ENCODE results near the gene CEP192.
A peak's percentile ranks its signal among the peaks of the same experiment; 100 is the strongest.
"Not testable (repeated sequence)": the region's sequence is repeated elsewhere in the genome, so short reads cannot be mapped to it uniquely, and the experiment has no call there.

CEP192 gene

GRCh38 chr18:13086906-13087305 lies 95.7 kb downstream of the CEP192 start:
- no peak overlapping the region for H3K4me3 ChIP-seq (ENCODE audit: low read length)
- no peak for DNase-seq (ENCODE audit: low read depth, low spot score)

- DNase-seq (ENCODE audit: low read depth, low spot score) = no peak
- H3K4me3 ChIP-seq (ENCODE audit: low read length) = no peak overlapping the region
These were observed 104.3 kb downstream of the CEP192 start for GRCh38 chr18:13095466-13095865.

GRCh38 chr18:13096232-13096631 lies 105.1 kb downstream of the CEP192 start:
- no peak for DNase-seq (ENCODE audit: low read depth, low spot score)
- H3K4me3 ChIP-seq (ENCODE audit: low read length) = no peak overlapping the region

GRCh38 chr18:13096719-13097118 lies 105.6 kb downstream of the CEP192 start:
- no peak overlapping the region for H3K4me3 ChIP-seq (ENCODE audit: low read length)
- no peak for DNase-seq (ENCODE audit: low read depth, low spot score)

GRCh38 chr18:13098104-13098503 lies 106.9 kb downstream of the CEP192 start:
- H3K4me3 ChIP-seq (ENCODE audit: low read length) = not testable (repeated sequence)

GRCh38 chr18:13099113-13099512 lies 108.0 kb downstream of the CEP192 start:
- no peak overlapping the region for H3K4me3 ChIP-seq (ENCODE audit: low read length)
- no peak for DNase-seq (ENCODE audit: low read depth, low spot score)

More at GRCh38 chr18:13098104-13098503, 106.9 kb downstream of the CEP192 start:
- not testable (repeated sequence) for DNase-seq (ENCODE audit: low read depth, low spot score)

GRCh38 chr18:13100942-13101658 lies 109.9 kb downstream of the CEP192 start:
- DNase-seq (ENCODE audit: low read depth, low spot score) = no peak
- no peak overlapping the region for H3K4me3 ChIP-seq (ENCODE audit: low read length)

- DNase-seq (ENCODE audit: low read depth, low spot score) = no peak
- H3K4me3 ChIP-seq (ENCODE audit: low read length) = no peak overlapping the region
These were observed 110.6 kb downstream of the CEP192 start for GRCh38 chr18:13101659-13102197.

- H3K4me3 ChIP-seq (ENCODE audit: low read length) = no peak overlapping the region
- peak; percentile 12 for DNase-seq (ENCODE audit: low read depth, low spot score)
These were observed 112.2 kb downstream of the CEP192 start for GRCh38 chr18:13103366-13103765.

GRCh38 chr18:13105059-13105458 lies 113.9 kb downstream of the CEP192 start:
- DNase-seq (ENCODE audit: low read depth, low spot score) = no peak
- H3K4me3 ChIP-seq (ENCODE audit: low read length) = no peak overlapping the region

- no peak overlapping the region for H3K4me3 ChIP-seq (ENCODE audit: low read length)
- no peak for DNase-seq (ENCODE audit: low read depth, low spot score)
These were observed 115.9 kb downstream of the CEP192 start for GRCh38 chr18:13107074-13107473.

GRCh38 chr18:13108330-13108729 lies 117.2 kb downstream of the CEP192 start:
- H3K4me3 ChIP-seq (ENCODE audit: low read length) = no peak overlapping the region
- no peak for DNase-seq (ENCODE audit: low read depth, low spot score)

GRCh38 chr18:13110559-13110958 lies 119.4 kb downstream of the CEP192 start:
- no peak overlapping the region for H3K4me3 ChIP-seq (ENCODE audit: low read length)
- no peak for DNase-seq (ENCODE audit: low read depth, low spot score)

- no peak overlapping the region for H3K4me3 ChIP-seq (ENCODE audit: low read length)
- no peak for DNase-seq (ENCODE audit: low read depth, low spot score)
These were observed 121.8 kb downstream of the CEP192 start for GRCh38 chr18:13112982-13113381.

GRCh38 chr18:13120255-13120654 lies 129.1 kb downstream of the CEP192 start:
- no peak overlapping the region for H3K4me3 ChIP-seq (ENCODE audit: low read length)
- DNase-seq (ENCODE audit: low read depth, low spot score) = no peak

- DNase-seq (ENCODE audit: low read depth, low spot score) = no peak
- H3K4me3 ChIP-seq (ENCODE audit: low read length) = no peak overlapping the region
These were observed 129.8 kb downstream of the CEP192 start for GRCh38 chr18:13120983-13121441.

GRCh38 chr18:13124411-13124810 lies 133.2 kb downstream of the CEP192 start:
- no peak overlapping the region for H3K4me3 ChIP-seq (ENCODE audit: low read length)
- DNase-seq (ENCODE audit: low read depth, low spot score) = no peak

- no peak overlapping the region for H3K4me3 ChIP-seq (ENCODE audit: low read length)
- no peak for DNase-seq (ENCODE audit: low read depth, low spot score)
These were observed 134.0 kb downstream of the CEP192 start for GRCh38 chr18:13125191-13125590.

GRCh38 chr18:13126966-13127598 lies 135.9 kb downstream of the CEP192 start:
- no peak overlapping the region for H3K4me3 ChIP-seq (ENCODE audit: low read length)
- DNase-seq (ENCODE audit: low read depth, low spot score) = no peak

GRCh38 chr18:13131283-13131682 lies 140.1 kb downstream of the CEP192 start:
- no peak for DNase-seq (ENCODE audit: low read depth, low spot score)
- no peak overlapping the region for H3K4me3 ChIP-seq (ENCODE audit: low read length)
